Measurements from ENCODE around the gene ARL5B. TPM values are rescaled to one million over a fixed set of nuclear protein-coding genes. Genes with fewer than 3 reads are reported as not detected.

ARL5B gene, protein sequence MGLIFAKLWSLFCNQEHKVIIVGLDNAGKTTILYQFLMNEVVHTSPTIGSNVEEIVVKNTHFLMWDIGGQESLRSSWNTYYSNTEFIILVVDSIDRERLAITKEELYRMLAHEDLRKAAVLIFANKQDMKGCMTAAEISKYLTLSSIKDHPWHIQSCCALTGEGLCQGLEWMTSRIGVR
- total RNA-seq (10 to 100 TPM in 1 of 2 donors, 1 to 10 TPM in 1; 9.8 to 49.2 TPM), polyA plus RNA-seq (1 to 10 TPM; 3.7 to 6.6 TPM)
- long read RNA-seq, donor 1, full-length matches to known transcripts = 10 of 10 reads
- long read RNA-seq, donor 1, partial matches to known transcripts = 0 of 10 reads
- long read RNA-seq, donor 1, other reads (novel, unspliced or antisense) = 0 of 10 reads
- long read RNA-seq, donor 2, full-length matches to known transcripts = 3 of 3 reads
- long read RNA-seq, donor 2, partial matches to known transcripts = 0 of 3 reads
- long read RNA-seq, donor 2, other reads (novel, unspliced or antisense) = 0 of 3 reads
- long read RNA-seq, donor 3, full-length matches to known transcripts = 9 of 15 reads
- long read RNA-seq, donor 3, partial matches to known transcripts = 6 of 15 reads
- long read RNA-seq, donor 3, other reads (novel, unspliced or antisense) = 0 of 15 reads
- long read RNA-seq, donor 4, full-length matches to known transcripts = 5 of 10 reads
- long read RNA-seq, donor 4, partial matches to known transcripts = 5 of 10 reads
- long read RNA-seq, donor 4, other reads (novel, unspliced or antisense) = 0 of 10 reads
- long read RNA-seq, donor 5, full-length matches to known transcripts = 10 of 15 reads
- long read RNA-seq, donor 5, partial matches to known transcripts = 5 of 15 reads
- long read RNA-seq, donor 5, other reads (novel, unspliced or antisense) = 0 of 15 reads

DNA sequence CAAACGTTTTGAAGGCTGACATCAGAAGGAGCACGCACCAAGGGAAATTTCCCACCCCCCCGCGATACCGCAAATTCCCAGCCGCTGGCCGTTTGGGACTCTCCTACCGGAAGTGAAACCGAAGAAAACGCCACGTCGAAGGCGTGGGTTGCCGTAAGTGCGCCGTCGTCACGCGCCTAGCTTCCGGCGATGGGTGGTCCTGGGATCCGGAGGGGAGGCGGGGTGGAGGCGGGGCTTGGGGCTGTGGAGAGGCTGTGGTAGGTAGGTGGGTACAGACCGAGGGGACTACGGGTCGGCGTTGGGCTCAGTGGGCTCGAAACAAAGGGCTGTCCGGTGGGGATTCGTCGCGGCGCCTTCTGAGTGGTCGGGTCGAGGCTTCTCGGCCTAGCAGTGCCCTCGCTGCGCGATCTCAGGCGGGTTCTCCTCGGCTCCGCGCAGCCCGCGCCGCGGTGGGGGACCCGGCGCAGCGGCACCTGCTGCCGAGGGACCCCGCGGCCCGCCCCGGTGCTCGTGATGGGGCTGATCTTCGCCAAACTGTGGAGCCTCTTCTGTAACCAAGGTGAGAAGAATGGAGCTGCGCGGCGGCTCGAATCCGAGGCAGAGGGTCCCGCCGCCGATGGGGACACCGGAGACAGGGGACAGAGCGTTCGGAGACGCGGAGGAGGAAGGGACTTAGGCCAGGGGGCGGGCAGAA is at the start of gene ARL5B:
Gene ARL5B (plus strand): TSS at position 307 of the 694 bp plus-strand sequence. CDS start 207 bp downstream, at position 514.
- DNase-seq (peak; percentile 98 to 99 (median 99)), ATAC-seq (ENCODE audit: insufficient read depth, low FRiP score) (peak; percentile 98)
- no peaks in the 10 kb centered on the region for H3K9me3 ChIP-seq (ENCODE audit: control insufficient read depth in 4 of 4, insufficient read depth in 3 of 4, low read length in 3 of 4)
- TF ChIP-seq, protein P1, sequence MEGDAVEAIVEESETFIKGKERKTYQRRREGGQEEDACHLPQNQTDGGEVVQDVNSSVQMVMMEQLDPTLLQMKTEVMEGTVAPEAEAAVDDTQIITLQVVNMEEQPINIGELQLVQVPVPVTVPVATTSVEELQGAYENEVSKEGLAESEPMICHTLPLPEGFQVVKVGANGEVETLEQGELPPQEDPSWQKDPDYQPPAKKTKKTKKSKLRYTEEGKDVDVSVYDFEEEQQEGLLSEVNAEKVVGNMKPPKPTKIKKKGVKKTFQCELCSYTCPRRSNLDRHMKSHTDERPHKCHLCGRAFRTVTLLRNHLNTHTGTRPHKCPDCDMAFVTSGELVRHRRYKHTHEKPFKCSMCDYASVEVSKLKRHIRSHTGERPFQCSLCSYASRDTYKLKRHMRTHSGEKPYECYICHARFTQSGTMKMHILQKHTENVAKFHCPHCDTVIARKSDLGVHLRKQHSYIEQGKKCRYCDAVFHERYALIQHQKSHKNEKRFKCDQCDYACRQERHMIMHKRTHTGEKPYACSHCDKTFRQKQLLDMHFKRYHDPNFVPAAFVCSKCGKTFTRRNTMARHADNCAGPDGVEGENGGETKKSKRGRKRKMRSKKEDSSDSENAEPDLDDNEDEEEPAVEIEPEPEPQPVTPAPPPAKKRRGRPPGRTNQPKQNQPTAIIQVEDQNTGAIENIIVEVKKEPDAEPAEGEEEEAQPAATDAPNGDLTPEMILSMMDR (IDR thresholded peaks at IDR 0.05; ENCODE audit: control extremely low read depth, extremely low read depth) = no peak
- H3K27ac ChIP-seq (ENCODE audit: low read depth in 1 of 2, low read length in 1 of 2) = peak within 1 kb of the TSS; percentile 96 to 98
- peak within 1 kb of the TSS; percentile 64 for H3K4me3 ChIP-seq
- peaks cover 0 to 5% (median under 1%) of the 10 kb centered on the region in 4 donors for H3K36me3 ChIP-seq (ENCODE audit: control insufficient read depth in 4 of 4, insufficient read depth in 4 of 4, low read length in 4 of 4)
- peak within 1 kb of the TSS; percentile 99 to 100 for H3K9ac ChIP-seq (ENCODE audit: insufficient read depth in 1 of 2, low read length in 2 of 2)
- H3K27me3 ChIP-seq (ENCODE audit: control insufficient read depth in 3 of 3, insufficient read depth in 3 of 3, low read length in 2 of 3) = no peaks in the 10 kb centered on the region
- peaks cover 3 to 25% (median 13%) of the 10 kb centered on the region in 5 donors for H3K4me1 ChIP-seq (ENCODE audit: control insufficient read depth in 5 of 5, insufficient read depth in 5 of 5, low read length in 5 of 5)
- 0% methylated on average over 70 to 72 of the region's 72 CpGs for WGBS, 2 donors

DNA sequence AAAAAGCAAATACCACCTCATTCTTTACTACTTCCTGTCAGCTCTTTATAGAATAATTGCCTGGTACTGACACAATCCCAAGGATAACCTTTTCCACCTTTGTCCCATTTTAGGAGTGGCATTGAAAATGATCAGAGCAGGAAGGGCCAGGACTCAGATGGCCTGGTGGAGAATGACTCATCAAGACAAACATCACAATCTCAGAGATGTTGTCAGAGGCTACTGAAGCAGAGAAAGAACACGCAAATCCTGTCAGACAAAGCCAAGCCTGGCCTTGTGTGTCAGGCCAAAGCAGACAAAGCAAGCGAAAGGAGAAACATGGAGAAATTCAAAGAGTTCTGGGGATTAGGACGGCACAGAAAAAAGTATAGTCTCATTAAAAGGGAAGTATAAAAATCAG is 48.7 kb upstream of the ARL5B start:
- no peak overlapping the region for H3K27ac ChIP-seq (ENCODE audit: low read depth in 1 of 2, low read length in 1 of 2)
- H3K36me3 ChIP-seq (ENCODE audit: control insufficient read depth in 4 of 4, insufficient read depth in 4 of 4, low read length in 4 of 4) = peaks cover 0 to 7% (median 2%) of the 10 kb centered on the region in 4 donors
- H3K4me1 ChIP-seq (ENCODE audit: control insufficient read depth in 5 of 5, insufficient read depth in 5 of 5, low read length in 5 of 5) = no peaks in the 10 kb centered on the region
- ATAC-seq (ENCODE audit: insufficient read depth, low FRiP score) (no peak), DNase-seq (no peak)
- no peaks in the 10 kb centered on the region for H3K9me3 ChIP-seq (ENCODE audit: control insufficient read depth in 4 of 4, insufficient read depth in 3 of 4, low read length in 3 of 4)
- no peak overlapping the region for H3K9ac ChIP-seq (ENCODE audit: insufficient read depth in 1 of 2, low read length in 2 of 2)
- WGBS, 2 donors = 91 to 93% methylated on average over 3 of the region's 3 CpGs
- TF ChIP-seq, protein P1 (IDR thresholded peaks at IDR 0.05; ENCODE audit: control extremely low read depth, extremely low read depth) = no peak
- no peaks in the 10 kb centered on the region for H3K27me3 ChIP-seq (ENCODE audit: control insufficient read depth in 3 of 3, insufficient read depth in 3 of 3, low read length in 2 of 3)
- H3K4me3 ChIP-seq = no peak overlapping the region

DNA sequence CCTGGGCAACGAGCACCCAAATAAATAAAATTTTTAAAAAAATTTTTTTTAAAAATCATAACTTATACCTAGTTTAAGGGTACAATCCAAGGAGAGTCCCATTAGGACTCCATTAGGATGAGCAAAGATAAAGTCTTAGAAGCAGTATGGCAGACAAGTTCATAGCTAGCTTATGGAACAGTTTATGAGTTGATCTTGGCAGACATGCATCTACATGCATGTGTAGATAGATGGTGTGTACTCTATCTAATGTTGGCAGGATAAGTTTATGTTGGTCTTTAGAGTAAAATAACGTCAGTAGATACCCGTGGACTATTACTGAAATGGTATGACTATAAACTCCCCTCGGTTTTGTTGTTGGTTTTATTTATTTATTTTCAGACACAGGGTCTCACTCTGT is 48.1 kb upstream of the ARL5B start:
- Histone ChIP-seq H3K9me3 (ENCODE audit: control insufficient read depth in 4 of 4, insufficient read depth in 3 of 4, low read length in 3 of 4) (no peaks in the 10 kb centered on the region), H3K27me3 (ENCODE audit: control insufficient read depth in 3 of 3, insufficient read depth in 3 of 3, low read length in 2 of 3) (no peaks in the 10 kb centered on the region), H3K27ac (ENCODE audit: low read depth in 1 of 2, low read length in 1 of 2) (no peak overlapping the region), H3K4me3 (no peak overlapping the region), H3K4me1 (ENCODE audit: control insufficient read depth in 5 of 5, insufficient read depth in 5 of 5, low read length in 5 of 5) (no peaks in the 10 kb centered on the region), H3K36me3 (ENCODE audit: control insufficient read depth in 4 of 4, insufficient read depth in 4 of 4, low read length in 4 of 4) (peaks cover 0 to 11% (median 2%) of the 10 kb centered on the region in 4 donors), H3K9ac (ENCODE audit: insufficient read depth in 1 of 2, low read length in 2 of 2) (no peak overlapping the region)
- WGBS, 2 donors = 97% methylated on average over 4 of the region's 4 CpGs
- no peak for DNase-seq
- no peak for ATAC-seq (ENCODE audit: insufficient read depth, low FRiP score)
- TF ChIP-seq, protein P1 (IDR thresholded peaks at IDR 0.05; ENCODE audit: control extremely low read depth, extremely low read depth) = no peak

All from lung (tissue), 16 donors.